Activated CD4-positive, alpha-beta T cell treated with anti-CD3 and anti-CD28 coated beads, Interleukin-2, amount 50 U/mL, for 16 hours (primary cell): ENCODE results near the gene BBS2.
A peak's percentile ranks its signal among the peaks of the same experiment; 100 is the strongest.
"Not testable (repeated sequence)": the region's sequence is repeated elsewhere in the genome, so short reads cannot be mapped to it uniquely, and the experiment has no call there.

Experiments used
- DNase-seq: peaks from one replicate; pipeline ENCODE4 v3.0.0-alpha.2; 2020

Gene BBS2

DNA sequence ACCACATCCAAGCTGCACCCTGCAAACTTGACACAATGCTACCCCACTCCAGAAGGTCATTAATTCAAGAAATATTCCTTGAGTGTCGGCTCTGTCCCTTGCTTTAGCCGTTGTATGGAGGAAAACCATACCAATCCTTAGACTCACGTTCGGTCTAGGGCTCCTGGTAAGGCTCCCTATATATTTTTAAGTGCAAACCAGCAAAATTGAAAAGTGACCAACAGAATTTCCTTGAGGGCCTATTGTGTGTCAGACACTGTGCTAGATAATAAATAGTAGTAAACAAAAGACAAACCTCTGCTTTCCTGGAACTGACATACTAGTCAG is 390 bp upstream of the BBS2 start:
- no peak for DNase-seq

DNA sequence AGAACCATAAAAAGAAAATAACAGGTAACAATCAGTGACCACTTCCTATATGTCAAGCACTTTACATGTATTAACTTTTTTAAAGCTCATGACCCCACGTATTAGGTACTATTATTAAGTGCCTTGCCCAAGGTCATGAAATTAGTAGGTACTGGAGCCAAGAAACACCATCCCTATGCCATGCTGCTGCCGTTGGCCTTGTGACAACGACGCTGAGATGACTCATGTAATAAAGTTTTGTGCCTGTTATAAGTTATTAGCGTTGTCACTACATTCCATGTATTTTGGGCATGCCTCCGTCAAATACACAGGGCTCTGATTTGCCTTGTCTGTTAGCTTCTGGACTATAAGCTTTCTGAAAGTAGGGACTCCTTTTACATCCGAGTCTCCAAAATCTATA is 1.4 kb downstream of the BBS2 start:
- DNase-seq, result no peak

- no peak for DNase-seq
Measured at GRCh38 chr16:56517206-56517605, 2.6 kb downstream of the BBS2 start.

- no peak for DNase-seq
Measured at GRCh38 chr16:56515665-56516064, 4.2 kb downstream of the BBS2 start.

GRCh38 chr16:56514845-56515244 is 5.0 kb downstream of the BBS2 start:
- no peak for DNase-seq

DNA sequence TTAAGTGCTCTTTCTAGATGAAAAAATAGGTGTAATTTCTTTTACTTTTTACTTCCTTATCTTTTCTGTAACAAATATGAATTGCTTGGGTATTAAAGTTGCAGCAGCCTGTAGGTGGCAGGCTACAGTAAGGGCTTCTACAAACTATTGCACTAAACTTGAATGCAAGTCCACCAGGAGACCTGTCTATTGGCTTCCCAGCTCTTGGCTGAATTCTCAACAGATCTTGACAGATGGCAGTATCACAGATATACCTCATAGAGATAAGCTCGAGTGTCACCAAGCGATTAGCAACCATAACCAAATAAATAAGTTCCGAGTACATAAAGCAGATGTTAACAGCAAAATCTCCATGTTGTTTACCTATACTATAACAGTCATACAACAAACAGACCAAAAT is 5.9 kb downstream of the BBS2 start:
- peak; percentile 45 for DNase-seq

- DNase-seq, result no peak
Measured at GRCh38 chr16:56513091-56513490, 6.7 kb downstream of the BBS2 start.

DNA sequence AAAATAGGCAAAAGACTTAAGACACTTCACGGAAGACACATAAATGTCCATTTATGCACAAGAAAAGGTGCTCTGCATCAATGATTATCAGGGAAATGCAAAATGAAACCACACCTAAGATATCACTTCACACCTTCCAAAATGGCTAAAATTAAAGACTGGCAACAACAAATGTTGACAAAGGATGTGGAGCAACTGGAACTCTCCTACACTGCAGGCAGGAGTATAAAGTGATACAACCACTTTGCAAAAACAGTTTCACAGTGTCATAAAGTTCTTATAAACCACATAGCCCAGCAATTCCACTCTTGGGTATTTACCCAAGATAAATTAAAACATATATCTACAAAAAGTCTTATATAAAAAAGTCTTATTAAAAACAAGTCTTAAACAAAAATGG is 7.8 kb downstream of the BBS2 start:
- no peak for DNase-seq

GRCh38 chr16:56510544-56510943 is 9.3 kb downstream of the BBS2 start:
- DNase-seq, result no peak

DNA sequence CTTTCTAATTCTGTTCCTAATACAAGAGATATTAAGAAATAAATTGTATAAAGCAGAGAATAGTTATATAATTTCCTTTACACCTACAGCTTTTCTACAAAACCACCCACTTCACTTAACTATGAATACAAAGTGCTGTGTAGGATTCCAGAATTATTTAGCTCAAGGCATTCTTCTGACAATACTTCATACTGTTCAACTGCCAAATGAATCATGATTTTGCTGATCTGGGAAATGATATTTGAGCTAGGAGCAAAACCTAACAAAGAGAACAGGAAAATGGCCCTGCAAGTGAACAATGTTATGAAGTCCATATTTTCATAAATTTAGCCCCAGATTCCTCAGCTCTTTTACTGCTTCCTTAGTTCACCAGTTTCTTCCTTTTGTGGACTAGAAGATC is 12.9 kb downstream of the BBS2 start:
- DNase-seq, result no peak

DNA sequence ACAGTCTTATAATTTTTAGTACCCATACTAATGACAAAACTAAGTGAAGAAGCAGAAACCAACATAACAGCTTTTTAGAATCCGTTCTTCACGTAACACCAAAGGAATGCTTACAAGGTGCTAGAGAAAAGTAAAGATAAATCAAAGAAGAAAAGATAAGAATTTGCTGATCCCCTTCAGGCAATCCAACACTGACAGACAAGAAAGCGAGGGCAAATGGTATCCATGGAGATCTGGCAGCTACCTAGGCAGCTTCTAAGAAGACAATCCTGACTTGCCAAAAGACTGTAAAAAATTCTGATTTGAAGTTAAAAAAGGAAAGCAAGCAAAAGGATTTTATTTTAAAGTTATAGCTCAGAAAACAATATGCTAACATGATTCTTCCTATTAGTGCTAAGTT is 14.6 kb downstream of the BBS2 start:
- DNase-seq, result no peak

DNA sequence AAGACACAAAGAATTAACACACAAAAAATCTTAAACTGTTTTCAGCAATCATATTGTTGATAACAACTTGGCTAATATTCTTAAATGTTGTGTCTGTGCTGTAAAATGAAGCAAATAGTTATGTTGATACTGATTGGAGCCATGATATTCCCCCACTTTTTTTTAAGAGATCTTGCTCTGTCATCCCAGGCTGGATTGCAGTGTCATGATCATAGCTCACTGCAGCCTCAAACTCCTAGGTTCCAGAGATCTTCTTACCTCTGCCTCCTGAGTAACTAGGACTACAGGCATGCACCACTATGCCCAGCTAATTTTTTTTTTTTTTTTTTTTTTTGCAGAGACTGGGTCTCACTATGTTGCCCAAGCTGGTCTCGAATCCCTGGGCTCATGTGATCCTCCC is 26.0 kb downstream of the BBS2 start:
- DNase-seq, result no peak

DNA sequence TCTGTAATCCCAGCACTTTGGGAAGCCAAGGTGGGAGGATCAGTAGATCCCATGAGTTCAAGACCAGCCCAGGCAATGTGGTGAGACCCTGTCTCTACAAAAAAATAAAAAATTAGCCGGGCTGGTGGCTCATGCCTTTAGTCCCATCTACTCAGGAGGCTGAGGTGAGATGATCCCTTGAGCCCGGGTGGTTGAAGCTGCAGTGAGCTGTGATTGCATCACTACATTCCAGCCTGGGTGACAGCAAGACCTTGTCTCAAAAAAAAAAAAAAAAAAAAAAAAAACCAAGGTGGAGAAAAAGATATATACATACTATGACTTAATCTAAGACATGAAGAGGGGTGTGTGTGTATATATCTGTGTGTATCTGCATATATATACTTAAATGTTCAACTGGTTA is 26.7 kb downstream of the BBS2 start:
- no peak for DNase-seq

DNA sequence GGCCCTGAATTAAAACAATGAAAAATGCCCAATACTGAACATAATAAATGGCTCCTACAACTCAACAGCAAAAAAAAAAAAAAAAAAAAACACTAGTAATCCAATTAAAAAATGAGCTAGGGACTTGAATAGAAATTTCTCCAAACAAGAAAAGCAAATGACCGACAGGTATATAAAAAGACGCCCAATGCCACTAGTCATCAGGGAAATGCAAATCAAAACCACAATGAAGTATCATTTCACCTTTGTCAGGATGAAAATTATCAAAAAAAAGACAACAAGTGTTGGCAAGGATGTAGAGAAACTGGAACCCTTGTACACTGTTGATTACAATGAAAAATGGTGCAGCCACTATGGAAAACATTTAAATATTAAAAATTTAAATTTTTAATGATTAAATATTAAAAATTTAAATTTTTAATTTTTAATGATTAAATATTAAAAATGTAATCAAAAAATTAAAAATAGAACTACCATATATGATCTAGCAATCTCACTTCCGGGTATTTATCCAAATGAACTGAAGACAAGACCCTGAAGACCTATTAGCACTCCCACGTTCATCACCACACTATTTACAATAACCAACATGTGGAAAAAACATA is 28.1 kb downstream of the BBS2 start:
- no peak for DNase-seq

GRCh38 chr16:56488868-56489267 is 31.0 kb downstream of the BBS2 start:
- not testable (repeated sequence) for DNase-seq

- DNase-seq, result no peak
Measured at GRCh38 chr16:56488035-56488434, 31.8 kb downstream of the BBS2 start.

DNA sequence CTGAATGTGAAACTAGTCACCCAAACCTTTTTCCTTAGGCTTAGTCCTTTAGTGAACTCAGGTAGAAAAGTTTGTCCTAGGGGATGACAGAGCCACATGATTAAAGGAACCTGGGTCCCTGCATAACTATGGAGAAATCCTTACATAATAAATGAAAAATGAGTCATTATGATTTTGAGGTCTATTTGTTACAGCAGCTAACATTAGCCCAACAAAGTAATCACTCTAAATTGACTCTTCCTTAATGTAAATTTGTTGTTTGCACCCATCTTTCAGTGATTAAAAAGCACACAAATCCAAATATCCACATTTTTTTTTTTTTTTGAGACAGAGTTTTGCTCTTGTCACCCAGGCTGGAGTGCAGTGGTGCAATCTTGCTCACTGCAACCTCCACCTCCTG is 36.4 kb downstream of the BBS2 start:
- no peak for DNase-seq

- DNase-seq, result no peak
Measured at GRCh38 chr16:56482683-56483236, 37.1 kb downstream of the BBS2 start.

DNA sequence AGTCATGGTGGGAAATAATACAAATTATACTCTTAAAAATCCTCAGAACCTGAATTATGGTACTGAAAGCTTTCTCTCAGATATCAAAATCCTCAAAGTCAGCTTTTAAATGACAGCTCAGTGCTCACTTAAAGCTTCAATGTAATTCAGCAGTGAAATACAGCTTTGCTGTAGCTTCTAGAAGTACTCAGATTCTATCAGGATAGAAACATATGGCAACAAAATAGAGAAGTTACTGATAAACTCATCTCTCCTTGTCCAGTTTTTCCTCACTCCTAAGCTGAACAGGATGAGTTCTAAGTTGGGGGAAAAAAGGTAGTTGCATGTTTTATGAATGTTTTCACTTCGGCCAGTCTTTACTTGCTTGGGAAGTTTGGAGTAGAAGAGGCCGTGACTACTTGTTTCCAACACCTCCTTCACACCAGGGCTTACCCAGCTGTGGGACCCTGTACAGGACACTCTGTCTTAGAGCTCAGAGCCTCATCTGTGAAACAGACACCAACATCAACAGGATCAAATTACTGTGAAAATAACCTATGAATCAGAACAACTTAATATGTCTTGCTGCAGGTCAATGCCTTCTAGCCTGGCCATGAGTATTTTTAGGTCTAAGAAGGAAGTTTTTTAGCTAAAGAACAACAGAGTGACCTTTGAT is 38.2 kb downstream of the BBS2 start:
- no peak for DNase-seq

DNA sequence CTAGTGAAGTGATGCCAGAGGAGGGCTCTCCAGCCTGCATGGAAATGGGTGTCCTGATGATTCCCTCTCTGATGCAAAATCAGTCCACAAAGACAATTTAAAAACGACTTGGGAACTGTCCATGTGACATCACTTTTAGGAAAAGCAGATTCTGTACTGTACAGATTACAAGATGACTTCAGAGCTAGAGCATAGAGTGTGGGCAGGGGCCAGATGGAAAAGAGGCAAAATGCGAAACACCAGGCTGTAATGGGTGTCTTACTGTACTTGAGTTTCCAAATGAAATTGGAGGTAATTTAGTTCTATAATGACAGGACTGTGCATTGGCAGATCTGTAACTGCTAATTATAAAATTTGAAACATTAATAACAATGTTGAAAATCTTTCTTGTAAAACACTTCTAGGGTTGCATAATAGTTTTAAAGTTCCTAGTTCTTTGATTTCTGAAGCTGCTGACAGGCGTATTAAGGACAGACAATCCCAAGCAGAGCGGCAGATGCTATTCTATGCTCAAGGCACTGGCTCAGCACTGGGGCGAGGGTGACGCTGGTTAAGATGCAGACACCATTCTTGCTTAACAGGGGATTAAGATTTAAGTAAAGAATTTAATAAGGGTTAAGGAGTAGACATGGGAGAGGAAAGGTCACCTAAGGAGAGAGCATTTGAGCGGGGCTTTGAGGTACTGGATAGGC is 38.9 kb downstream of the BBS2 start:
- no peak for DNase-seq

GRCh38 chr16:56479469-56479868 is 40.4 kb downstream of the BBS2 start:
- no peak for DNase-seq

- no peak for DNase-seq
Measured at GRCh38 chr16:56478281-56479049, 41.4 kb downstream of the BBS2 start.

DNA sequence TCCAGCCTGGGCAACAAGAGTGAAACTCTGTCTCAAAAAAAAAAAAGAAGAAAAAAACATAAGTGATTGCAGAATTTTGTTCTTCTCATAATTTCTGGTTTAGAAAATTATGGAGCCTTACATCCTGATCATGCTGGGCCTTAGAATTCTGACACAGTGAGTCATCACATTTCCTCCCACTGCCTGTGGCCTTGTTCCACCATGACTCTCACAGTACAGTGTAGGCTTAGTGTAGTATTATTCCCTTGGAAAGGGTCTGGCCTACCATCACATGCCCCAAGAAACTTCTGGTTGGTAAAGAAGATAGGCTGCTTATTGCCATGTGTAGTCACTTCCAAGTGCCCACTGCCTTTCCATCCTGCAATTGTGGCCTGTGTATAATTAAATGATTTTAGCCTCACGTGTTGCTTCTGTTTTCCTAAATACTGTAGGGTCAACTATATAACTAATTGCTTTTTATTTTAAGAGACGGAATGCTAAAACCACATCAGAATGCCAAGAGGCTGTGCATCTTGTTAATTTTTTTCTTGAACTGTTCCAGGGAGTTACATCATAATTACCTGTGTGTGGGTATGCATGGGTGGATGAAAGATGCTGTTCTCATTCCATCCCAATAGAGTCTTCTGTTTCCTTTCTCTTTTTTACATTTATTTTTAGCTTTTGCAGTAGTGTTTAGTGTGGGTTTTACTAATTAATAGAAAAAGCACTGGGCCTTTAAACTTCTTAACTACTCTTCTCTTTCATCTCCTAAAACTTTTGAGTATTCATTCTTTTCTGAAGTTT is 42.5 kb downstream of the BBS2 start:
- peak; percentile 5 for DNase-seq
